A673 (cell line): Measurements from ENCODE around the gene OR2A25. TPM values are rescaled to one million over a fixed set of nuclear protein-coding genes. Genes with fewer than 3 reads are reported as not detected.

Experiments
- BruUV-seq: library from RNA; stranded (reverse); fragments of 400-500 nt; replicated peaks from 2 replicates; lab custom pipeline; 2021; lab: Mats Ljungman, UMichigan
- CTCF ChIA-PET: fragments of 300-600 bp; sonication (Branson Sonifier 250); formaldehyde crosslinking; loops from one replicate; lab custom pipeline; 2022; ENCODE audit warnings: antibody characterized with exemption; lab: Charles Lee
- POLR2A ChIA-PET: fragments of 300-600 bp; sonication (Branson Sonifier 250); formaldehyde crosslinking; loops from one replicate; lab custom pipeline; 2022; ENCODE audit warnings: antibody characterized with exemption; ENCODE audit not compliant: low non-redundant PET; lab: Charles Lee
- DNase-seq: peaks from one replicate; pipeline ENCODE4 v3.0.0-alpha.2; 2015; ENCODE audit warnings: low spot score
- H3K27ac ChIP-seq: fragments of 200-600 bp; sonication (generic); 2 replicates; pipeline ENCODE4 v1.5.1; 2016; ENCODE audit warnings: mixed run types, low read depth, mild to moderate bottlenecking, mixed read lengths, antibody characterized with exemption, low read length; ENCODE audit not compliant: poor library complexity, severe bottlenecking
- H3K27me3 ChIP-seq: fragments of 200-600 bp; sonication (generic); replicated peaks from 2 replicates; pipeline ENCODE4 v1.6.1; 2017; ENCODE audit warnings: mixed run types, low read depth, mild to moderate bottlenecking, mixed read lengths, antibody characterized with exemption, low read length; ENCODE audit not compliant: insufficient read depth, poor library complexity
- H3K36me3 ChIP-seq: fragments of 200-600 bp; sonication (generic); 2 replicates; pipeline ENCODE4 v1.6.1; 2016; ENCODE audit warnings: mixed run types, mild to moderate bottlenecking, mixed read lengths, antibody characterized with exemption, low read length; ENCODE audit not compliant: insufficient read depth, poor library complexity, severe bottlenecking
- H3K4me1 ChIP-seq: fragments of 200-600 bp; sonication (generic); 2 replicates; pipeline ENCODE4 v1.6.1; 2017; ENCODE audit warnings: mixed run types, mild to moderate bottlenecking, mixed read lengths, antibody characterized with exemption, low read length; ENCODE audit not compliant: insufficient read depth, poor library complexity, severe bottlenecking
- H3K4me3 ChIP-seq: fragments of 200-600 bp; sonication (generic); 2 replicates; pipeline ENCODE4 v1.5.1; 2016; ENCODE audit warnings: low read depth, mixed run types, mild to moderate bottlenecking, mixed read lengths, low read length; ENCODE audit not compliant: poor library complexity, severe bottlenecking
- H3K9me3 ChIP-seq: fragments of 200-600 bp; sonication (generic); 2 replicates; pipeline ENCODE4 v1.6.1; 2016; ENCODE audit warnings: mixed run types, low read depth, mild to moderate bottlenecking, mixed read lengths, antibody characterized with exemption, low read length; ENCODE audit not compliant: poor library complexity, severe bottlenecking
- EZH2 ChIP-seq: fragments of 200-600 bp; sonication (generic); IDR thresholded peaks from 2 replicates; pipeline ENCODE4 v1.6.1; 2017; ENCODE audit warnings: borderline replicate concordance, low read depth, mild to moderate bottlenecking, mixed read lengths, antibody characterized with exemption, low read length; ENCODE audit not compliant: poor library complexity, severe bottlenecking
- intact Hi-C: fragments of 100-400 bp; cut with micrococcal nuclease; formaldehyde crosslinking; loops from one replicate; pipeline ENCODE4 v1.10.0; 2022; ENCODE audit not compliant: unreplicated experiment
- total RNA-seq: library from RNA; stranded (reverse); gene quantifications from 2 replicates; pipeline ENCODE4 v1.2.3, GENCODE V29; 2021
- TF ChIP-seq, protein P1 (sequence below): fragments of 300-800, 200-600 bp; sonication (generic); conservative IDR thresholded peaks from 2 replicates; pipeline ENCODE4 v1.5.1; 2017; ENCODE audit warnings: low read depth, mild to moderate bottlenecking, antibody characterized with exemption, low read length, moderate library complexity, mixed read lengths

Gene OR2A25
- total RNA-seq, 1 experiment from 2014 or later: not detected

DNA sequence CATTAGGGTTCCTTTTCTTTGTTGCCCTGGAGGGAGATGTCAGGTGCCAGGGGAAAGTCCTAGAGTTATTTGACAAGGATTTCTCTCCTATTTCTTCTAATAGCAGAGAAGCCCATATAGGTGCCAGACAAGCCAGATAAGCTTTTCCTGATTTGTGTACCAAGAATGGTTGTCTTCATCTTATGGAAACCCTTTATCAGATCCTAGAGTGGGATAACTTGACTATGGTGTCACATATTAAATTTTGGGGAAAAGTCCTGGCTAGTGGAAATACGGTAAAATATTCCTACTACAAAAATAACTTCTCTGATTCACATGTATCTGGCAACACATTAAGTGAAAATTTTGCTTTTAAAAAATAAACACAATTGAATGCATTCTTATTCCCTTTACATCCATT is 17.6 kb downstream of the OR2A25 start:
- H3K4me3 ChIP-seq: no peak overlapping the region
- intact Hi-C loops: no loop called here
- no peaks in the 10 kb centered on the region for H3K36me3 ChIP-seq
- no peak for DNase-seq
- no peak overlapping the region for H3K27ac ChIP-seq
- POLR2A ChIA-PET: no interaction called here
- TF ChIP-seq, protein P1, sequence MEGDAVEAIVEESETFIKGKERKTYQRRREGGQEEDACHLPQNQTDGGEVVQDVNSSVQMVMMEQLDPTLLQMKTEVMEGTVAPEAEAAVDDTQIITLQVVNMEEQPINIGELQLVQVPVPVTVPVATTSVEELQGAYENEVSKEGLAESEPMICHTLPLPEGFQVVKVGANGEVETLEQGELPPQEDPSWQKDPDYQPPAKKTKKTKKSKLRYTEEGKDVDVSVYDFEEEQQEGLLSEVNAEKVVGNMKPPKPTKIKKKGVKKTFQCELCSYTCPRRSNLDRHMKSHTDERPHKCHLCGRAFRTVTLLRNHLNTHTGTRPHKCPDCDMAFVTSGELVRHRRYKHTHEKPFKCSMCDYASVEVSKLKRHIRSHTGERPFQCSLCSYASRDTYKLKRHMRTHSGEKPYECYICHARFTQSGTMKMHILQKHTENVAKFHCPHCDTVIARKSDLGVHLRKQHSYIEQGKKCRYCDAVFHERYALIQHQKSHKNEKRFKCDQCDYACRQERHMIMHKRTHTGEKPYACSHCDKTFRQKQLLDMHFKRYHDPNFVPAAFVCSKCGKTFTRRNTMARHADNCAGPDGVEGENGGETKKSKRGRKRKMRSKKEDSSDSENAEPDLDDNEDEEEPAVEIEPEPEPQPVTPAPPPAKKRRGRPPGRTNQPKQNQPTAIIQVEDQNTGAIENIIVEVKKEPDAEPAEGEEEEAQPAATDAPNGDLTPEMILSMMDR: no peak
- TF ChIP-seq EZH2: no peak
- CTCF ChIA-PET: no interaction called here
- no peaks in the 10 kb centered on the region for H3K9me3 ChIP-seq
- H3K4me1 ChIP-seq: no peaks in the 10 kb centered on the region
- BruUV-seq: no TSS peak
- H3K27me3 ChIP-seq: no peaks in the 10 kb centered on the region

DNA sequence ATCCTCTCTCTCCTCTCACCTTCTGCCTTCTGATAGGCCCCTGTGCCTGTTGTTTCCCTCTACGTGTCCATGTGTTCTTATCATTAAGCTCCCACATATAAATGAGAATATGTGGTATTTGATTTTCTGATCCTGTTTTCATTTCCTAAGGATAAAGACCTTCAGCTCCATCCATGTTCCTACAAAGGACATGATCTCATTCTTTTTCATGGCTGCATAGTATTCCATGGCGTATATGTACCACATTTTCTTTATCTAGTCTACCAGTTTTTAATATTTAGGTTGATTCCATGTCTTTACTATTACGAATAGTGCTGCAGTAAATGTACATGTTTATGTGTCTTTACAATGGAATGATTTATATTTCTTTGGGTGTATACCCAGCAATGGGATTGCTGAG is 21.1 kb downstream of the OR2A25 start:
- intact Hi-C loops: no loop called here
- Histone ChIP-seq H3K36me3 (no peaks in the 10 kb centered on the region), H3K4me1 (no peaks in the 10 kb centered on the region), H3K27ac (no peak overlapping the region), H3K9me3 (no peaks in the 10 kb centered on the region), H3K27me3 (no peaks in the 10 kb centered on the region), H3K4me3 (no peak overlapping the region)
- BruUV-seq: no TSS peak
- ChIA-PET CTCF (no interaction called here), POLR2A (no interaction called here)
- TF ChIP-seq, protein P1: no peak
- TF ChIP-seq EZH2: no peak
- DNase-seq: no peak

DNA sequence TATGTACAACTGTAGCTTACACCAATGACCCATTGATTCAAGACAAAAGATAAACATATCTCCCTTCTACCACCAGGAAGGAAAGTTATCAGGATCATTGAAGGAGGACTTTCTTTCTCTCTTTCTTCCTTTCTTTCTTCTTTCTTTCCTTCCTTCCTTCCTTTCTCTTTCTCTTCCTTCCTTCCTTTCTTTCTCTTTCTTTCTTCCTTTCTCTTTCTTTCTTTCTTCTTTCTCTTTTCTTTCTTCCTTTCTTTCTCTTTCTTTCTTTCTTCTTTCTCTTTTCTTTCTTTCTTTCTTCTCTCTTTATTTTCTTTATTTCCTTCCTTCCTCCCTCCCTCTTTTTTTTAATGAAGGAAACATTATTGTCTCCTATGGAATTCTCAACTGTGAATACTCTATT is 29.2 kb downstream of the OR2A25 start:
- no peak overlapping the region for H3K4me3 ChIP-seq
- ChIA-PET POLR2A (no interaction called here), CTCF (no interaction called here)
- no peak for DNase-seq
- intact Hi-C loops: no loop called here
- H3K27me3 ChIP-seq: no peaks in the 10 kb centered on the region
- BruUV-seq: no TSS peak
- H3K9me3 ChIP-seq: no peaks in the 10 kb centered on the region
- H3K36me3 ChIP-seq: no peaks in the 10 kb centered on the region
- TF ChIP-seq EZH2: no peak
- TF ChIP-seq, protein P1: no peak
- H3K27ac ChIP-seq: no peak overlapping the region
- H3K4me1 ChIP-seq: no peaks in the 10 kb centered on the region
